Trophoblast cell (in vitro differentiated cells and primary cell): ENCODE results near the gene KRT84.

Experiments used
- DNase-seq, 2 donors: peaks; one replicate each; pipeline ENCODE4 v3.0.0-alpha.2; 2016
- H2AFZ ChIP-seq: 2 replicates; pipeline ENCODE4 v1.6.1; 2013; ENCODE audit warnings: low read length, moderate library complexity, mild to moderate bottlenecking; ENCODE audit not compliant: insufficient read depth, poor library complexity
- H2AK5ac ChIP-seq: 2 replicates; pipeline ENCODE4 v1.6.1; 2013; ENCODE audit warnings: mild to moderate bottlenecking, low read length
- H2BK120ac ChIP-seq: 2 replicates; pipeline ENCODE4 v1.6.1; 2013; ENCODE audit warnings: low read length, mild to moderate bottlenecking, moderate library complexity; ENCODE audit not compliant: insufficient read depth, poor library complexity
- H2BK12ac ChIP-seq: 2 replicates; pipeline ENCODE4 v1.6.1; 2013; ENCODE audit warnings: mild to moderate bottlenecking, low read length, moderate library complexity
- H2BK5ac ChIP-seq: 2 replicates; pipeline ENCODE4 v1.6.1; 2013; ENCODE audit warnings: low read length, low read depth, moderate library complexity, mild to moderate bottlenecking; ENCODE audit not compliant: poor library complexity
- H3K14ac ChIP-seq: 2 replicates; pipeline ENCODE4 v1.6.1; 2013; ENCODE audit warnings: mild to moderate bottlenecking, low read length
- H3K18ac ChIP-seq: 2 replicates; pipeline ENCODE4 v1.6.1; 2013; ENCODE audit warnings: mild to moderate bottlenecking, low read length
- H3K23ac ChIP-seq: 2 replicates; pipeline ENCODE4 v1.6.1; 2013; ENCODE audit warnings: low read length
- H3K27ac ChIP-seq: 2 replicates; pipeline ENCODE4 v1.5.1; 2013; ENCODE audit warnings: low read depth, mild to moderate bottlenecking, inconsistent platforms, low read length, moderate library complexity
- H3K27me3 ChIP-seq: 2 replicates; pipeline ENCODE4 v1.6.1; 2013; ENCODE audit warnings: inconsistent platforms, mild to moderate bottlenecking, low read length, moderate library complexity; ENCODE audit not compliant: insufficient read depth
- H3K36me3 ChIP-seq, 2 experiments: 1 replicate in 1 of 2; 2 replicates in 1 of 2; pipeline ENCODE4 v1.6.1; 2013; ENCODE audit warnings: low read length in 2 of 2, mild to moderate bottlenecking in 2 of 2, moderate library complexity in 1 of 2; ENCODE audit not compliant: insufficient read depth in 2 of 2, control insufficient read depth in 1 of 2
- H3K4ac ChIP-seq: 2 replicates; pipeline ENCODE4 v1.6.1; 2013; ENCODE audit warnings: low read depth, mild to moderate bottlenecking, low read length, moderate library complexity
- H3K4me1 ChIP-seq, 2 experiments: 1 replicate in 1 of 2; 2 replicates in 1 of 2; pipeline ENCODE4 v1.6.1; 2013; ENCODE audit warnings: low read length in 2 of 2, mild to moderate bottlenecking in 2 of 2, moderate library complexity in 1 of 2; ENCODE audit not compliant: insufficient read depth in 2 of 2, control insufficient read depth in 1 of 2
- H3K4me2 ChIP-seq: 2 replicates; pipeline ENCODE4 v1.6.1; 2013; ENCODE audit warnings: inconsistent platforms, mild to moderate bottlenecking, low read length, moderate library complexity
- H3K4me3 ChIP-seq: 2 replicates; pipeline ENCODE4 v1.5.1; 2013; ENCODE audit warnings: mild to moderate bottlenecking, low read depth, low read length, inconsistent platforms
- H3K79me1 ChIP-seq: one replicate; pipeline ENCODE4 v1.6.1; 2013; ENCODE audit warnings: low read length
- H3K79me2 ChIP-seq: 2 replicates; pipeline ENCODE4 v1.6.1; 2013; ENCODE audit warnings: low read length, mild to moderate bottlenecking; ENCODE audit not compliant: control insufficient read depth, insufficient read depth, poor library complexity
- H3K9ac ChIP-seq: 2 replicates; pipeline ENCODE4 v1.6.1; 2013; ENCODE audit warnings: mild to moderate bottlenecking, low read length
- H3K9me3 ChIP-seq: 2 replicates; pipeline ENCODE4 v1.6.1; 2013; ENCODE audit warnings: low read depth, mild to moderate bottlenecking, control low read depth, inconsistent platforms, low read length; ENCODE audit not compliant: insufficient read depth
- H4K12ac ChIP-seq: 2 replicates; pipeline ENCODE4 v1.6.1; 2013; ENCODE audit warnings: low read depth, mild to moderate bottlenecking, low read length, moderate library complexity
- H4K8ac ChIP-seq: 2 replicates; pipeline ENCODE4 v1.6.1; 2013; ENCODE audit warnings: low read depth, mild to moderate bottlenecking, low read length, moderate library complexity
- H4K91ac ChIP-seq: one replicate; pipeline ENCODE4 v1.6.1; 2013; ENCODE audit warnings: low read depth, mild to moderate bottlenecking, low read length, moderate library complexity
- WGBS: extraction: QIAGEN DNeasy Blood & Tissue Kit; methylation state at CpG from one replicate; pipeline ENCODE4 v1.1.7; 2013; ENCODE audit warnings: missing lambda C conversion rate; ENCODE audit not compliant: insufficient read length, insufficient coverage; ENCODE audit errors: extremely low coverage; 5-methylcytosine and 5-hydroxymethylcytosine counted together

The KRT84 gene

DNA sequence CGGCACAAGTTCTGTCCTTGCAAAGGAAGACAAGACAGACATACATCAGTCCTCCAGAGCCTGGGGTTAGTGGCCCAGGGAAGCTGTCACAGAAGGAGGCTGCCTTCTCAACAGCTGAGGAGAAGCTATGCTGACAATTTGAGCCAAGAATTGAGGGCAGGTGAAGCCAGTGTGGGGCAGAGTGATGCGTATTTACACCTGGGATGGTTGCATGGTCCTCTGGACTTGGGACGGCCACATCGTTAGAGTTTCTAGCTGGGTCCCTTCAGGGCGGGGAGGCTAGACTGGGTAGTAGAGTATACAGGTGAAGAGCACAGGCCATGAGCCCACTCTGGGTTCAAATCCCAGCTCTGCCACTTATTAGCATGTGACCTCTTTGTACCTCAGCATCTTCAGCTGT lies 34.7 kb downstream of the KRT84 start:
- no peak overlapping the region for H3K23ac ChIP-seq
- H3K79me1 ChIP-seq = no peaks in the 10 kb centered on the region
- H3K9me3 ChIP-seq = peaks cover 4% of the 10 kb centered on the region
- no peak overlapping the region for H2BK120ac ChIP-seq
- no peak for DNase-seq
- no peak overlapping the region for H3K9ac ChIP-seq
- H3K14ac ChIP-seq = no peak overlapping the region
- H4K91ac ChIP-seq = no peak overlapping the region
- no peak overlapping the region for H2AFZ ChIP-seq
- H4K8ac ChIP-seq = no peak overlapping the region
- no peaks in the 10 kb centered on the region for H3K36me3 ChIP-seq
- H2BK5ac ChIP-seq = no peak overlapping the region
- no peaks in the 10 kb centered on the region for H3K27me3 ChIP-seq
- H3K79me2 ChIP-seq = no peaks in the 10 kb centered on the region
- H4K12ac ChIP-seq = no peak overlapping the region
- H3K4ac ChIP-seq = no peak overlapping the region
- H3K27ac ChIP-seq = no peak overlapping the region
- no peak overlapping the region for H3K4me3 ChIP-seq
- H2BK12ac ChIP-seq = no peak overlapping the region
- H2AK5ac ChIP-seq = no peak overlapping the region
- H3K18ac ChIP-seq = no peak overlapping the region
- no peak overlapping the region for H3K4me2 ChIP-seq
- no CpG with 5 or more reads among the region's 5 CpGs for WGBS
- H3K4me1 ChIP-seq = peaks cover 10 to 11% of the 10 kb centered on the region in 2 experiments

DNA sequence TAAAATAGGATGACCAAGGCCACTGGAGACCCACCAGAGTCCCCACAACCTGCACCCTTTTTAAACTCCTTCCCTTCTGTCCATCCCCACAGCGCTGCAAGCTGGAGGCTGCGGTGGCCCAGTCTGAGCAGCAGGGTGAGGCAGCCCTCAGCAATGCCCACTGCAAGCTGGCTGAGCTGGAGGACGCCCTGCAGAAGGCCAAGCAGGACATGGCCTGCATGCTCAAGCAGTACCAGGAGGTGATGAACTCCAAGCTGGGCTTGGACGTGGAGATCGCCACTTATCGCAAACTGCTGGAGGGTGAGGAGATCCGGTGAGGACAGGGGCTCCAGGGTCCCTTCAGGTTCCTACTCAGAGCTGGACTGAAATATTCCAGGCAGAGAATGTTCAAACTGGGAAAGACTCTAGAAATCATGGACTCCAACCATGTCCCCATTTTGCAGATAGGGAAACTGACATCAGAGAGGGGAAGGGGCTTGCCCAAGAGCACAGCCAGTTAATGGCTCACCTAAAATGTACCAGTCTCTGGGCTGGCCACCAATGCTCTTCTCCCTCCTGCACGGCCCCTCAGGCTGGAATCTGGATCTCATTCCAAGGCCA lies 35.3 kb downstream of the KRT84 start:
- WGBS = no CpG with 5 or more reads among the region's 8 CpGs
- Histone ChIP-seq H3K27me3 (no peaks in the 10 kb centered on the region), H3K79me1 (no peaks in the 10 kb centered on the region), H4K8ac (no peak overlapping the region), H3K4me2 (no peak overlapping the region), H3K79me2 (no peaks in the 10 kb centered on the region), H3K36me3 (no peaks in the 10 kb centered on the region), H3K4ac (no peak overlapping the region), H3K27ac (no peak overlapping the region), H2BK120ac (no peak overlapping the region), H4K12ac (no peak overlapping the region), H3K4me3 (no peak overlapping the region), H3K9ac (no peak overlapping the region), H2AK5ac (no peak overlapping the region), H2AFZ (no peak overlapping the region), H3K23ac (no peak overlapping the region), H3K14ac (no peak overlapping the region), H3K18ac (no peak overlapping the region), H3K9me3 (peaks cover 4% of the 10 kb centered on the region), H2BK5ac (no peak overlapping the region), H3K4me1 (peaks cover 10 to 11% of the 10 kb centered on the region in 2 experiments), H4K91ac (no peak overlapping the region), H2BK12ac (no peak overlapping the region)
- DNase-seq = no peak

DNA sequence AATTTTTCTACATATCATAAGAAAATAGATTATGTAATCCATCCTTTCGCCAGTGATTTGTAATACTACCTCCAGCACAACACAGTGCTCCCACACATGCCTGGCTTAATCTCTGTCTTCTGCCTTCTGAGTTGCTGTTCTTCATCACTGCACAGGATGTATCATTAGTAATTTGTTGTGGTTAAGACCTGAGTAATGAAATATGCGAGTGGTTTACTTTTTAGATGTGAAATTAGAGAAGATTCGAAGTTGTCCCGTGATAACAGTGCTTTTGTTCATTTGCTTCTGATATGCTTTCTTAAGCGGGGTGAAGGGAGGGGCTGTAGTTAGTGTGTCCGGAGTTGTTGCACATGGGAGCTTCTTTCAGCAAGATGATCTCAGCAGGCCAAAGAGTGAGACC lies 36.3 kb downstream of the KRT84 start:
- Histone ChIP-seq H3K9ac (no peak overlapping the region), H3K79me2 (no peaks in the 10 kb centered on the region), H4K91ac (no peak overlapping the region), H3K27ac (no peak overlapping the region), H3K14ac (no peak overlapping the region), H2AFZ (no peak overlapping the region), H4K12ac (no peak overlapping the region), H3K18ac (no peak overlapping the region), H2AK5ac (no peak overlapping the region), H3K23ac (no peak overlapping the region), H3K27me3 (no peaks in the 10 kb centered on the region), H3K79me1 (no peaks in the 10 kb centered on the region), H3K4me3 (no peak overlapping the region), H2BK5ac (no peak overlapping the region), H2BK12ac (no peak overlapping the region), H4K8ac (no peak overlapping the region), H2BK120ac (no peak overlapping the region), H3K9me3 (peaks cover 4% of the 10 kb centered on the region), H3K4ac (no peak overlapping the region), H3K4me1 (peaks cover 10 to 13% of the 10 kb centered on the region in 2 experiments), H3K36me3 (no peaks in the 10 kb centered on the region), H3K4me2 (no peak overlapping the region)
- WGBS = 100% methylated on average over 1 of the region's 6 CpGs
- no peak for DNase-seq

DNA sequence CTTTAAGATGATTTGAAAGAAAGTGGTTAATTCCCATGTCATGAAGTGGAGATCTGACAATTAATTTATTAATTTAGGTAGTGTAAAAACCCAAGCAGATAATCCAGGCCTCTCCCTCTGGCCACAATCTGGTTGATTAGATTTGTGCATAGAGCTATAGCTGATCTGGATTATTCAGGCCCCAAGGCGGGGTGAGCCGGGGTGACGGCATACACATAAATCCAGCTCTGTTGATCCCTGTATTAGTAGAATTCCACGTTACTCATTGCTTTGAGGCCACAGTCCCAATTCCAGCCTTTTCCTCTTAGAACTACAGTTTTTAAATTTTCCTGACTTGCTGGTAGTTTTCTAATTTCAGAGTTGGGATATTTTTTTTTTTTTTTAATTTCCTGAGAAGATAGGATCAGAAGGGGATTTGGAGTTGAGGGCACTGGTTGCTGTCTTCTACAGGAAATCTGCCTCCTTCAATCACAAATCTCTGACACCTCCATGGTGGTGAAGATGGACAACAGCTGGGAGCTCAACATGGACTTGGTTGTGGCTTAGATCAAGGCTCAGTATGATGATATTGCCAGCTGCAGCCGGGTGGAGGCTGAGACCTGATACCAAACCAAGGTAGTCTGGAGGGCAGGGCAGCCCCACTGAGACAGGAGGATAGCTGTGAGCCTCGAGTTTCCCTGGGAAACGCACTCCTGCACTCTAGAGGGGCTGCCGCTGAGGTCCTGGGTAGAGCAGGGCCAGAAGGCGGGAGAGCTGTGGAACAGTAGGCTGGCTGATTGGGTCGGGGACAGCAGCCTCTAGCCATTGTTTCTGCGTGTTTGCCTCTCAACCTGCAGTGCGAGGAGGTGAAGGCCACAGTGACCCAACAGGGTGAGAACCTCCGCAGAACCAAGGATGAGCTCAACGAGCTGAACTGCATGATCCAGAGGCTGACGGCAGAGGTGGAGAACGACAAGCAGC lies 37.6 kb downstream of the KRT84 start:
- H3K4me1 ChIP-seq = peaks cover 10 to 13% of the 10 kb centered on the region in 2 experiments
- no peak overlapping the region for H2BK12ac ChIP-seq
- H3K79me2 ChIP-seq = no peaks in the 10 kb centered on the region
- H3K14ac ChIP-seq = no peak overlapping the region
- no peak overlapping the region for H3K27ac ChIP-seq
- H3K18ac ChIP-seq = no peak overlapping the region
- H3K4ac ChIP-seq = no peak overlapping the region
- DNase-seq = no peak
- no peak overlapping the region for H2BK5ac ChIP-seq
- no peak overlapping the region for H4K8ac ChIP-seq
- H3K9ac ChIP-seq = no peak overlapping the region
- no peak overlapping the region for H3K4me3 ChIP-seq
- H3K27me3 ChIP-seq = no peaks in the 10 kb centered on the region
- H2BK120ac ChIP-seq = no peak overlapping the region
- no peaks in the 10 kb centered on the region for H3K36me3 ChIP-seq
- H2AK5ac ChIP-seq = no peak overlapping the region
- no peak overlapping the region for H3K23ac ChIP-seq
- H2AFZ ChIP-seq = no peak overlapping the region
- H4K12ac ChIP-seq = no peak overlapping the region
- H4K91ac ChIP-seq = no peak overlapping the region
- H3K9me3 ChIP-seq = peaks cover 4% of the 10 kb centered on the region
- H3K4me2 ChIP-seq = no peak overlapping the region
- WGBS = no CpG with 5 or more reads among the region's 16 CpGs
- no peaks in the 10 kb centered on the region for H3K79me1 ChIP-seq
